Activated CD4-positive, alpha-beta memory T cell treated with anti-CD3 and anti-CD28 coated beads for 36 hours (primary cell): ENCODE measurements around the gene DUXB. TPM values are rescaled to one million over a fixed set of nuclear protein-coding genes. Genes with fewer than 3 reads are reported as not detected.

ENCODE experiments used
- CTCF ChIA-PET: fragments of 350-600 bp; sonication (Branson Sonifier 250); formaldehyde crosslinking; loops from one replicate; lab custom pipeline; 2021; ENCODE audit warnings: antibody characterized with exemption, inconsistent platforms; lab: Charles Lee
- POLR2A ChIA-PET: fragments of 350-600 bp; sonication (Branson Sonifier 250); formaldehyde crosslinking; loops from one replicate; lab custom pipeline; 2021; ENCODE audit warnings: antibody characterized with exemption; lab: Charles Lee
- DNase-seq: peaks from one replicate; pipeline ENCODE4 v3.0.0-alpha.2; 2020
- H3K27ac Mint-ChIP-seq: one replicate; pipeline ENCODE4 v1.8.0; 2021; ENCODE audit warnings: mixed read lengths
- H3K27me3 Mint-ChIP-seq: one replicate; pipeline ENCODE4 v1.8.0; 2021; ENCODE audit warnings: mixed read lengths
- H3K36me3 Mint-ChIP-seq: one replicate; pipeline ENCODE4 v1.8.0; 2021; ENCODE audit warnings: mixed read lengths
- H3K4me1 Mint-ChIP-seq: one replicate; pipeline ENCODE4 v1.8.0; 2021; ENCODE audit warnings: low read depth, mixed read lengths
- H3K4me3 Mint-ChIP-seq: one replicate; pipeline ENCODE4 v1.8.0; 2021; ENCODE audit warnings: mild to moderate bottlenecking, mixed read lengths
- H3K9me3 Mint-ChIP-seq: one replicate; pipeline ENCODE4 v1.8.0; 2021; ENCODE audit warnings: mixed read lengths
- intact Hi-C: fragments of 100-400 bp; cut with micrococcal nuclease; formaldehyde crosslinking; loops from one replicate; pipeline ENCODE4 v1.15.1; 2023
- total RNA-seq, 2 experiments: library from RNA; stranded (reverse); gene quantifications; one replicate each; pipeline ENCODE4 v1.2.3, GENCODE V29; 2021

Gene DUXB, protein sequence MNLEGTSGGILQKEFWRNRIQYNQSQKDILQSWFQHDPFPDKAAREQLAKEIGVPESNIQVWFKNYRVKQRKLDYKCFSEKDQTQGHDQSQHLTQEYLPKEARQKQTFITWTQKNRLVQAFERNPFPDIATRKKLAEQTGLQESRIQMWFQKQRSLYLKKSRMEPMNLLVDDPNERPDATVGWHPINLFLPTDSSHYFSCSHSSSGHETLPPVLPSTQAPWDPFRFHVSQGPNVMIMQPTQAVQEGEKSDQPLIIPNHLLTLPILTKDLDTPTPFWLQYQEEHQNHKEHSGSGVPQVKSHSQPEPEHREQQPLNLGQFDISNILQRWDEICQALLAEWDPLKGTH
- total RNA-seq: not detected

DNA sequence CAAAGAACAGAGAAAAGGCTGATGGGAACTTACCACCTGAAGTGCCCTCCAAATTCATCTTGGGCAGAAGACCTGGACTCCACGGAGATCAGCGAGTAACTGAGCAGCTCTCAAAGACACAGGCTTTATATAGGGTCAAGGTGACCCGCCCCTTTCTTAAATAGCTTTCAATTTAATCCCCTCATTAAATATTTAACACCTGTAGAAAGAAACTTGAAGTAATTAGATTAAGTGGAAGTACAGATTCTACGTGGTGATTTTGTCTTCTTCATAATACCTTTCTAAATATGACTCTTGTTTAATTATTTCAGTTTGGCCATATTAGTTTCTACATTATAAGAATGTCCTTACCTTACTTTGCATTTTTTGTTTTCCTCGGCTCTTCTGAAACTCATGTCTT, at the start of gene DUXB:
Gene DUXB, minus strand, starts transcription at position 101 of the 400 bp plus-strand sequence. Its CDS starts 43 bp downstream, at position 58.
- no peak within 1 kb of the TSS for H3K4me3 Mint-ChIP-seq
- POLR2A ChIA-PET: no interaction called here
- CTCF ChIA-PET: no interaction called here

DNA sequence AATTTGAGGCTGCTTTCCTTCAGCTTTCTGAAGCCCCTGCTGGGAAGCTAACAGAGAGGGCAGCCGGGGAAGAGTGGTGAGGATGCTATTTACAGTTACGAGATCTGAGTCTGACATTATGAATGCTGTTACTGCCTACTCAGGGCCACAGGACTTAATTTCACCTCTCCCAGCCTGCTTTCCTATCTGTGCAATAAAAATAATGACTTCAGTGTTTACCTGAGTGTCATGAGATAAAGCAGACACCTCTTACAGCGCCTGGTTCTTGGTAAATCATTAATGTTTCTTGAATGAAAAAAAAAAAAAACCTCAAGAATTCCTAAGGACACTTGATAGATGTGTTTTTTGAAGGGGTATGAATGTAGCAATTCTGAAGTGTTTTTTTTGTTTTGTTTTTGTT, 49.3 kb upstream of the DUXB start:
- peaks cover 17% of the 10 kb centered on the region for H3K27me3 Mint-ChIP-seq
- ChIA-PET CTCF (no interaction called here), POLR2A (no interaction called here)
- no peaks in the 10 kb centered on the region for H3K9me3 Mint-ChIP-seq
- intact Hi-C loops: no loop called here
- H3K4me1 Mint-ChIP-seq: no peaks in the 10 kb centered on the region
- H3K4me3 Mint-ChIP-seq: no peak overlapping the region
- no peak overlapping the region for H3K27ac Mint-ChIP-seq
- no peaks in the 10 kb centered on the region for H3K36me3 Mint-ChIP-seq
- no peak for DNase-seq

More for the DNA sequence above, at the start of gene DUXB:
- no peaks in the 10 kb centered on the region for H3K36me3 Mint-ChIP-seq
- H3K9me3 Mint-ChIP-seq: no peaks in the 10 kb centered on the region
- no peaks in the 10 kb centered on the region for H3K4me1 Mint-ChIP-seq
- no peak for DNase-seq
- peaks cover 3% of the 10 kb centered on the region for H3K27me3 Mint-ChIP-seq
- H3K27ac Mint-ChIP-seq: no peak within 1 kb of the TSS
- intact Hi-C loops: no loop called here

DNA sequence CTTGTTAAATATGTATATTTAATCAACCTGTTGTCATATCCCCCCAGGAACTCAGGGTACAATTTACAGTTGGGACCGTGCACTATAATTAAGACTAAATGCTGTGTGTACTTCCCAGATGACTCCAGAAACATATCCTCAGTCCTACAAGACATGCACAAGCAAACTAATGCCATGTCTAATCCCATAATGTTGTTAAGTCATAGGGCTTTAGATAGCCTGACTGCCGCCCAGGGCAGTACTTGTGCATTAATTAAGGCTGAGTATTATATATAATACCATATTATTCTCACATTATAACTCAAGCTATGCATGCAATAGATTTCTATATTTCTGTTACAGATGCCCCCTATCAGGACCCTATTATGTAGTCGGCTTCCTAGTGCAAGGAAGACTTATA, 45.1 kb upstream of the DUXB start:
- H3K9me3 Mint-ChIP-seq: peaks cover 10% of the 10 kb centered on the region
- CTCF ChIA-PET: no interaction called here
- intact Hi-C loops: no loop called here

DNA sequence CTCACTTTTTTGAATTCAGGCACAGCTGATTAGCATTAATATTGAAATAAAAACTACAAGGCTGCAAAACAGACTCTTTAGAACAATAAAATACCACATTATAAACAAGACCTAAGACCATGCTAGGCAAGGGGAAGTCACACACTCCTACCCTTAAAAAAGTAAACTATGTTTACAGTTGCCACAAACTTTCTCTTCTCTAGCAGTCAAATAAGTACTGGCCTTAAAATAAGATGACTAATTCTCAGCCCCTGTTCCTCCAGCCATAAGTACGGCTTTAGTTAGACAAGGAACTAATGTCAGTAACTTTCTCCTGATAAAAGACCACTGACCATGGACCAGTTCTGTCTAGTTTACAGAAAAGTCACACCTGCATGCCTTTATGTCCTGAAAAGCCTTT, 44.6 kb upstream of the DUXB start:
- ChIA-PET CTCF (no interaction called here), POLR2A (no interaction called here)
- peaks cover 3% of the 10 kb centered on the region for H3K36me3 Mint-ChIP-seq
- H3K27ac Mint-ChIP-seq: no peak overlapping the region
- peaks cover 10% of the 10 kb centered on the region for H3K9me3 Mint-ChIP-seq
- H3K4me3 Mint-ChIP-seq: no peak overlapping the region
- H3K27me3 Mint-ChIP-seq: peaks cover 24% of the 10 kb centered on the region
- no peaks in the 10 kb centered on the region for H3K4me1 Mint-ChIP-seq
- no peak for DNase-seq
- intact Hi-C loops: no loop called here

More for the DNA sequence above, 45.1 kb upstream of the DUXB start:
- H3K27me3 Mint-ChIP-seq: peaks cover 24% of the 10 kb centered on the region
- H3K27ac Mint-ChIP-seq: no peak overlapping the region
- no peak for DNase-seq
- POLR2A ChIA-PET: no interaction called here
- peaks cover 3% of the 10 kb centered on the region for H3K36me3 Mint-ChIP-seq
- H3K4me1 Mint-ChIP-seq: no peaks in the 10 kb centered on the region
- H3K4me3 Mint-ChIP-seq: no peak overlapping the region

DNA sequence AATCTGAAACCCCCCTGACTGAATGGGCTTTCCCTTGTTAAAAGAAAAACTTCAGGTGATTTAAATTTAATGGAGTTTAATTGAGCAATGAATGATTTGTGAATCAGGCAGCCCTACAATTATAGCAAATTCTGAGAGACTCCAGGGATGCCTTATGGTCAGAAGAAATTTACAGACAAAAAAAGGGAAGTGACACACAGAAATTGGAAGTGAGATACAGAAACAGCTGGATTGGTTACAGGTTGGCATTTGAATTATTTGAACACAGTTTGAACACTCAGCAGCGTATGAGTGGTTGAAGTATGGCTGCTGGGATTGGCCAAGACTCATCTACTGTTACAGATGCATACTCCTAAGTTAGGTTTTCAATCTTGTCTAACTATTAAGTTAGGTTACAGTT, 44.0 kb upstream of the DUXB start:
- no peak for DNase-seq
- H3K36me3 Mint-ChIP-seq: peaks cover 3% of the 10 kb centered on the region
- CTCF ChIA-PET: no interaction called here
- H3K4me1 Mint-ChIP-seq: no peaks in the 10 kb centered on the region
- intact Hi-C loops: no loop called here
- H3K27me3 Mint-ChIP-seq: peaks cover 24% of the 10 kb centered on the region
- peaks cover 10% of the 10 kb centered on the region for H3K9me3 Mint-ChIP-seq
- POLR2A ChIA-PET: no interaction called here
- H3K27ac Mint-ChIP-seq: no peak overlapping the region
- no peak overlapping the region for H3K4me3 Mint-ChIP-seq

DNA sequence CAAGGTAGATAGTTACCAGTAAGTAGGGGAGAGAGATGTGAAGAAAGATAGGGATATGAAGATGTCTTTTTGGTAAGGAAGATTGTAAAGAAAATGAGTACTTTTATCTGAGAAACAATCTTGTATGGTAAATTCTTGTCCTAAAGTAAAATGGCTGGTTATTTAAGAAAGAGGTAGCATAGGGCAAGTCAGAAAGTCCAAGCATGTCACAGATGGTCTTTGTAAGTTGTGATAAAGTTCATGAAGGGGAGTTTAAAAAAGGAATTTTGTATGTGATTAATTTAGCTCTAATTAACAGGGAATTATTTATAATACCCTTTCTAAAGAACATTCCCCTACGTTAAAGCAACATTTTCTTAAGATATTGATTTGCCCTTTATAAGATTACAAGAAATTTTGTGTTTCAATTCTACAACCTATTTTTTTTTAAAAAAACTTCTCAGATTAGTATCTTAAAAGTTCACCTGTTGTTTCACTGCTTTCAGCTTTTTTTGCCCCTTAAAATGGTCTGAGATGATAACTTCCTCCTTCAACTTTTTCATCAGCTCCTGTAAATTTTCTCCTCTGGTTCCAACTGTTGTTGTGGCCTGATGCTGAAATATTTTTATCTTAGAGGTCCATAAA, 41.3 kb upstream of the DUXB start:
- ChIA-PET CTCF (no interaction called here), POLR2A (no interaction called here)
- intact Hi-C loops: no loop called here
- Mint-ChIP-seq H3K9me3 (peaks cover 10% of the 10 kb centered on the region), H3K4me3 (no peak overlapping the region), H3K27me3 (peaks cover 11% of the 10 kb centered on the region), H3K36me3 (peaks cover 3% of the 10 kb centered on the region), H3K27ac (no peak overlapping the region), H3K4me1 (no peaks in the 10 kb centered on the region)
- DNase-seq: no peak

DNA sequence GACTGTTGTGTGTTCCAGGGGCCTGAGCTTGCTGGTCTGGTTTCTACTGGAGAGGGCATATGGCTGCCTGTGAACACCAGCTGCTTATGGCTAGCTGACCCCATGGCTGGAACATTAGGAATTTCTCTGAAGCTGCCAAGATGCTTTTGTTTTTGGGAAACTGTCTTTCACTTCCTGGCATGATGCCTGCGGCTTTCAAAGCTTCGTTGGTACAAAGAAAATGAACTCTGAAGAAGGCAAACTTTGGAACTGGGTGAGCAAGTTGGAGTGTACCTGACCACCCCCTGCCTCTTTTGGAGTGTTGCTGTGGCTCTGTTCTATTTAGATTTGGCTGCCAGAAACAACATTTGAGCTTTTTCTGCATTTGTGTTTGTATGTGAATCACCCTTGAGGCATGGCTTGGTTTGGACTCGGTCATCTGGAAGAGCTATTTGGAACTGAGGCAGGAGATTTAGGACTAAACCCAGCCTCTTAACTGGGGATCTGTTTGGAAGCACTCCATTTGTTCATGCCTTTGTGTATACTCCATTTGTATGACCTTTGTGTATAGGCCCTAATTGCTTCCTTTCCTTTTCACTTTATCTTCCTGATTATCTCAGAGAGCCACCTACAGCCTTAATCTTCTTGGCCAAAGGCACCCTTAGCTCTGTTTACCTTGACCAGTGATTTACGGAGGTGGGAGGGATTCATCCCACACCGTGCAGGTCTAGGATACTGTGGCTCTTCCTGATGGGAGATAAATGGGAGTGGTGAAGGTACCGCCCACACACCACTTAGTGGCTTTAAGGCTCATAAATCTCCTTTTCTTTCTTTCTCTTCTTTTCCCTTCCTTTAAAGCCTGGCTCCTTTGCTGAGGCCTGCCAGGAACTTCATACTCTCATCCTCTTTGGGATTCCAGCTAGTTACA, 32.3 kb upstream of the DUXB start:
- H3K9me3 Mint-ChIP-seq: no peaks in the 10 kb centered on the region
- POLR2A ChIA-PET: interaction anchor here (0.6 kb wide), 1 partner anchor 199 kb away, joined by 3 read pairs; no protein-coding TSS in a partner anchor
- H3K4me3 Mint-ChIP-seq: no peak overlapping the region
- no peak for DNase-seq
- CTCF ChIA-PET: interaction anchor here (0.8 kb wide), 1 partner anchor 490 kb away, joined by 3 read pairs; no protein-coding TSS in a partner anchor
- H3K27me3 Mint-ChIP-seq: no peaks in the 10 kb centered on the region
- intact Hi-C loops: no loop called here
- no peaks in the 10 kb centered on the region for H3K4me1 Mint-ChIP-seq
- no peak overlapping the region for H3K27ac Mint-ChIP-seq
- no peaks in the 10 kb centered on the region for H3K36me3 Mint-ChIP-seq

DNA sequence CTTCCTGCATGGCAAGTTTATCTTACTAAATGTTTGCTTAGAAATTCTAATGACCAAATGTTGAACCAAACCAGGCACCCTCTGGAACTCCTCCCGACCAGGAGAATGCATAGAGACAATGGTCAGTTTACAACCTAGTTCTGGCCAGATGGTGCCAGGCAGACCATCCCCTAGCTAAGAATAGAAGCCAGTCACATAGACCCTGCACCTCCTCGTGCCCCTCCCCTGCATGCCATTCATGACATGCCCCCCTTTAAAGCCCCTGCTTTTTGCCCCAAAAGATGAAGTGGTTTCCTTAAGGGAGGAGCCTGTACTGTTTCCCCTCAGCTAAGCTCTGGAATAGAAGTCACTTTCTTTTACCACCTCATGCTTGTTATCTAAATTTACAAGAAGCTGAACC, 31.6 kb upstream of the DUXB start:
- intact Hi-C loops: no loop called here
- no peaks in the 10 kb centered on the region for H3K9me3 Mint-ChIP-seq
- no peak overlapping the region for H3K27ac Mint-ChIP-seq
- ChIA-PET CTCF (no interaction called here), POLR2A (no interaction called here)
- DNase-seq: no peak
- no peaks in the 10 kb centered on the region for H3K36me3 Mint-ChIP-seq
- H3K4me1 Mint-ChIP-seq: no peaks in the 10 kb centered on the region
- H3K27me3 Mint-ChIP-seq: no peaks in the 10 kb centered on the region
- H3K4me3 Mint-ChIP-seq: no peak overlapping the region

DNA sequence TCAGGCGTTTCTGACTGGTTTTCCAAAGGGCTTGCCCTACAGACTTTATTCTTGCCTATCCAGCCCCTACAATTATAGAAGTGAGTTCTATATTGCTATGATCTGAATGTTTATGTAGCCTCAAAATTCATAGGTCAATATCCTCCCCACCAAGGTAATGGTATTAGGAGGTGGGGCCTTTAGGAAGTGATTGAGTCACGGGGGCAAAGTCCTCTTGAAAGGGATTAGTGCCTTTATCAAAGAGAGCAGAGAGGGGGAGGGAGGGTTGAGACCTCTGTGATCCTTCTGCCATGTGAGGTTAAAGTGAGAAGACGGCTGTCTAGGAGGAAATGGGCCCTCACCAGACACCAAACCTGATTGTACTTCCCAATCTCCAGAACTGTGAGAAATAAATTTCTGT, 26.0 kb upstream of the DUXB start:
- Mint-ChIP-seq H3K27me3 (no peaks in the 10 kb centered on the region), H3K4me3 (no peak overlapping the region), H3K36me3 (no peaks in the 10 kb centered on the region), H3K27ac (no peak overlapping the region), H3K9me3 (peaks cover 2% of the 10 kb centered on the region), H3K4me1 (no peaks in the 10 kb centered on the region)
- intact Hi-C loops: no loop called here
- CTCF ChIA-PET: no interaction called here
- DNase-seq: no peak
- POLR2A ChIA-PET: no interaction called here

DNA sequence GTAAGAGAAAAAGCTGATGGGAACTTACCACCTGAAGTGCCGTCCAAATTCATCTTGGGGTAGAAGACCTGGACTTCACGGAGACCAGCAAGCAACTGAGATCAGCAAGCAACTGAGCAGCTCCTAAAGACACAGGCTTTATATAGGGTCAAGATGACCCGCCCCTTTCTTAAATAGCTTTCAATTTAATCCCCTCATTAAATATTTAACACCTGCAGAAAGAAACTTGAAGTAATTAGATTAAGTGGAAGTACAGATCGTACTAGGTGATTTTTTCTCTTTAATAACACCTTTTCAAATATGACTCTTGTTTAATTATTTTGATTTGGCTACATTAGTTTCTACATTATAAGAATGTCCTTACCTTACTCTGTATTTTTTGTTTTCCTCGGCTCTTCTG, 25.1 kb upstream of the DUXB start, which contains the start of gene CPHXL:
Gene CPHXL, minus strand, starts transcription at position 101 of the 400 bp plus-strand sequence. Its CDS starts 48 bp downstream, at position 53.
- no peaks in the 10 kb centered on the region for H3K36me3 Mint-ChIP-seq
- DNase-seq: no peak
- no peak within 1 kb of the TSS for H3K4me3 Mint-ChIP-seq
- no peaks in the 10 kb centered on the region for H3K27me3 Mint-ChIP-seq
- H3K9me3 Mint-ChIP-seq: peaks cover 2% of the 10 kb centered on the region
- no peaks in the 10 kb centered on the region for H3K4me1 Mint-ChIP-seq
- no peak within 1 kb of the TSS for H3K27ac Mint-ChIP-seq
- intact Hi-C loops: no loop called here
- CTCF ChIA-PET: no interaction called here
- POLR2A ChIA-PET: no interaction called here

DNA sequence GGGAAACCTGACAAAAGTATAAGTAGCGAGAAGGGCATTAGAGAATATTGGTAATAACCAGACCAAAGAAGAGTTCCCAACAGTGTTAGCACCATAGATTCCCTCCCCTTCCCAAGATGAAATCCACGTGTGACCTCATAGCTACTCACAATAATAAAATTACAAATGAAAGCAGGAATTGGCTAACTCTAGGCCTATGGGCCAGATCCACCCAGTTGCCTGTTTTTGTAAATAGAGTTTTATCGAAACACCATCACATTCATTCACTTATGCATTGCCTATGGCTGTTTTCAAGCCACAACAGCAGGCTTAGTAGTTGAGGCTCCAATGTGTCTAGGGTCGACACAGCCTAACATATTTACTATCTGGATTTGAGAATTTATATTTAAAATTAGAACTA, 17.2 kb upstream of the DUXB start:
- intact Hi-C loops: no loop called here

DNA sequence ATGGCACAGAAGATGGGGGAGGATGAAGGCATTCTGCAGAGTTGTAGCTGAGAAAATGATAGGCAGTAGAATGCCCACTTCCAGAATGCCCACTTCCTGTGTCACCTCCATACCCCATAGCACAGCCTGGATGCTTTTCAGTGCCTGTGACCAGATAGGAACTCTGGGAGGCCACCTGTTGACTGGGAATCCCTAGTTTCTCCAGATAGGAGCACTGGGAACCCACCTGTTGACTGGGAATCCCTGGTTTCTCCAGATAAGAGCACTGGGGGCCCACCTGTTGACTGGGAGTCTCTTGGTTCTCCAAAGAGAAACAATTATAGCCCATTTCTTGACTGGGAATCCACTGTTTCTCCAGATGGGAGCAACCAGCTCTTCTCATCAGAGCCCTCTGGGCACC, 13.4 kb upstream of the DUXB start:
- Mint-ChIP-seq H3K4me3 (no peak overlapping the region), H3K9me3 (peaks cover 19% of the 10 kb centered on the region), H3K27ac (no peak overlapping the region), H3K4me1 (no peaks in the 10 kb centered on the region), H3K27me3 (peaks cover 11% of the 10 kb centered on the region), H3K36me3 (peaks cover 8% of the 10 kb centered on the region)
- ChIA-PET CTCF (no interaction called here), POLR2A (no interaction called here)
- intact Hi-C loops: no loop called here
- no peak for DNase-seq

More for the DNA sequence above, 17.2 kb upstream of the DUXB start:
- no peak for DNase-seq
- Mint-ChIP-seq H3K27ac (no peak overlapping the region), H3K27me3 (peaks cover 11% of the 10 kb centered on the region), H3K9me3 (no peaks in the 10 kb centered on the region), H3K4me1 (no peaks in the 10 kb centered on the region), H3K36me3 (no peaks in the 10 kb centered on the region), H3K4me3 (no peak overlapping the region)
- ChIA-PET CTCF (no interaction called here), POLR2A (no interaction called here)
